OCI-LY3 (cell line): ENCODE data around the gene ZNF440.

Experiments
- H2AFZ ChIP-seq: fragments of 200-600, 300-600 bp; shearing (Covaris generic); 2 replicates; pipeline ENCODE4 v1.6.0; 2014; ENCODE audit warnings: antibody characterized with exemption, low read depth, low read length
- H3K27ac ChIP-seq: fragments of 200-600, 300-600 bp; sonication (generic); 2 replicates; pipeline ENCODE4 v1.5.1; 2014; ENCODE audit warnings: mild to moderate bottlenecking, low read length, moderate library complexity, mixed read lengths
- H3K27me3 ChIP-seq: fragments of 200-600, 300-600 bp; sonication (generic); 2 replicates; pipeline ENCODE4 v1.6.1; 2014; ENCODE audit warnings: low read depth, low read length, mixed read lengths
- H3K36me3 ChIP-seq: fragments of 200-600, 300-600 bp; sonication (generic); replicated peaks from 2 replicates; pipeline ENCODE3; 2014; ENCODE audit warnings: low read depth, low read length, mixed read lengths
- H3K4me1 ChIP-seq: fragments of 300-600, 200-600 bp; sonication (generic); 2 replicates; pipeline ENCODE4 v1.6.1; 2014; ENCODE audit warnings: low read length, mixed read lengths
- H3K4me2 ChIP-seq: fragments of 200-600, 300-600 bp; sonication (generic); 2 replicates; pipeline ENCODE4 v1.6.1; 2014; ENCODE audit warnings: low read length, mixed read lengths
- H3K4me3 ChIP-seq: fragments of 300-600, 200-600 bp; sonication (generic); 2 replicates; pipeline ENCODE4 v1.5.1; 2014; ENCODE audit warnings: antibody characterized with exemption, mild to moderate bottlenecking, low read length, moderate library complexity
- H3K79me2 ChIP-seq: fragments of 300-600, 200-600 bp; shearing (Covaris generic); 2 replicates; pipeline ENCODE4 v1.6.1; 2014; ENCODE audit warnings: mild to moderate bottlenecking, low read length, mixed read lengths
- H3K9ac ChIP-seq: fragments of 300-600, 200-600 bp; shearing (Covaris generic); 2 replicates; pipeline ENCODE4 v1.6.0; 2014; ENCODE audit warnings: mild to moderate bottlenecking, low read length, moderate library complexity
- H3K9me3 ChIP-seq: fragments of 200-600, 300-600 bp; shearing (Covaris generic); 2 replicates; pipeline ENCODE4 v1.6.1; 2014; ENCODE audit warnings: low read length, mixed read lengths; ENCODE audit not compliant: insufficient read depth
- H4K20me1 ChIP-seq: fragments of 200-600, 300-600 bp; sonication (generic); 2 replicates; pipeline ENCODE4 v1.6.1; 2016; ENCODE audit warnings: low read length, mixed read lengths; ENCODE audit not compliant: insufficient read depth
- CTCF ChIP-seq: fragments of 200-600, 300-600 bp; sonication (generic); IDR thresholded peaks from 2 replicates; pipeline ENCODE4 v1.5.1; 2014; ENCODE audit warnings: antibody characterized with exemption, low read length, low read depth
- EZH2phosphoT487 ChIP-seq: fragments of 200-600 bp; shearing (Covaris generic); IDR thresholded peaks from 2 replicates; pipeline ENCODE4 v1.6.1; 2018; ENCODE audit warnings: antibody characterized with exemption, mixed run types, low read depth

ZNF440 gene

GRCh38 chr19:11783767-11784166 is 30.3 kb upstream of the ZNF440 start:
- H3K4me2 ChIP-seq, result no peak overlapping the region
- H3K4me1 ChIP-seq, result peaks cover 12% of the 10 kb centered on the region
- peaks cover 72% of the 10 kb centered on the region for H3K9me3 ChIP-seq
- no peaks in the 10 kb centered on the region for H3K27me3 ChIP-seq
- H2AFZ ChIP-seq, result no peak overlapping the region
- no peaks in the 10 kb centered on the region for H3K79me2 ChIP-seq
- no peaks in the 10 kb centered on the region for H4K20me1 ChIP-seq
- TF ChIP-seq EZH2phosphoT487 (no peak), CTCF (no peak)
- H3K9ac ChIP-seq, result no peak overlapping the region
- H3K36me3 ChIP-seq, result peaks cover 80% of the 10 kb centered on the region
- no peak overlapping the region for H3K27ac ChIP-seq
- H3K4me3 ChIP-seq, result no peak overlapping the region

- Histone ChIP-seq H3K9me3 (peaks cover 74% of the 10 kb centered on the region), H3K9ac (no peak overlapping the region)
Measured at GRCh38 chr19:11784356-11784755, 29.7 kb upstream of the ZNF440 start.

GRCh38 chr19:11787536-11787935 is 26.5 kb upstream of the ZNF440 start:
- H3K27me3 ChIP-seq, result no peaks in the 10 kb centered on the region
- no peak overlapping the region for H3K4me3 ChIP-seq
- peaks cover 46% of the 10 kb centered on the region for H3K36me3 ChIP-seq
- no peak overlapping the region for H2AFZ ChIP-seq
- H3K4me2 ChIP-seq, result no peak overlapping the region
- peaks cover 47% of the 10 kb centered on the region for H3K9me3 ChIP-seq
- H3K9ac ChIP-seq, result no peak overlapping the region
- no peaks in the 10 kb centered on the region for H4K20me1 ChIP-seq
- no peak for TF ChIP-seq EZH2phosphoT487
- TF ChIP-seq CTCF, result no peak
- H3K4me1 ChIP-seq, result no peaks in the 10 kb centered on the region; the same call in 1 of the 2 replicates
- H3K79me2 ChIP-seq, result no peaks in the 10 kb centered on the region
- no peak overlapping the region for H3K27ac ChIP-seq

More at GRCh38 chr19:11784356-11784755, 29.7 kb upstream of the ZNF440 start:
- Histone ChIP-seq H3K79me2 (no peaks in the 10 kb centered on the region), H4K20me1 (no peaks in the 10 kb centered on the region), H3K27ac (no peak overlapping the region), H3K36me3 (peaks cover 75% of the 10 kb centered on the region), H3K4me1 (peaks cover 12% of the 10 kb centered on the region), H3K27me3 (no peaks in the 10 kb centered on the region), H3K4me3 (no peak overlapping the region), H2AFZ (no peak overlapping the region), H3K4me2 (no peak overlapping the region)
- TF ChIP-seq EZH2phosphoT487 (no peak), CTCF (no peak)

- Histone ChIP-seq H4K20me1 (no peaks in the 10 kb centered on the region), H3K79me2 (no peaks in the 10 kb centered on the region), H3K4me1 (peaks cover 17% of the 10 kb centered on the region), H3K4me2 (no peak overlapping the region), H2AFZ (no peak overlapping the region), H3K36me3 (peaks cover 8% of the 10 kb centered on the region), H3K9ac (no peak overlapping the region), H3K27me3 (no peaks in the 10 kb centered on the region), H3K4me3 (no peak overlapping the region), H3K27ac (no peak overlapping the region), H3K9me3 (peaks cover 9% of the 10 kb centered on the region; the same call in 1 of the 2 replicates)
- TF ChIP-seq CTCF (no peak), EZH2phosphoT487 (no peak)
Measured at GRCh38 chr19:11792942-11793341, 21.1 kb upstream of the ZNF440 start.
